GM12892 (cell line): ENCODE measurements around the gene SBSN.

Experiments used
- POLR2A ChIP-seq: IDR thresholded peaks from 2 replicates; pipeline ENCODE4 v1.6.1; 2011; ENCODE audit warnings: low read depth, low read length, control low read depth
- POLR2AphosphoS5 ChIP-seq: IDR thresholded peaks from 2 replicates; pipeline ENCODE4 v1.6.1; 2011; ENCODE audit warnings: low read depth, low read length, control low read depth

- TF ChIP-seq POLR2AphosphoS5 = no peak
- no peak for TF ChIP-seq POLR2A
These were observed 36.2 kb downstream of the SBSN start for GRCh38 chr19:35491836-35492360.
